Neural cell (in vitro differentiated cells): ENCODE data around the gene CMBL. TPM values are rescaled to one million over a fixed set of nuclear protein-coding genes. Genes with fewer than 3 reads are reported as not detected.

Source experiments
- H2AFZ ChIP-seq: fragments of 200-600, 300-800 bp; sonication (generic), shearing (Covaris generic); 2 replicates; pipeline ENCODE4 v1.6.0; 2014; ENCODE audit warnings: low read depth, mild to moderate bottlenecking, antibody characterized with exemption, low read length, moderate library complexity
- H3F3A ChIP-seq: fragments of 200-600 bp; shearing (Covaris generic); 2 replicates; pipeline ENCODE4 v1.6.1; 2016; ENCODE audit warnings: mild to moderate bottlenecking, moderate library complexity, mixed read lengths, antibody characterized with exemption, low read length; ENCODE audit not compliant: insufficient read depth, poor library complexity, severe bottlenecking
- H3K27ac ChIP-seq: fragments of 200-600, 300-800 bp; sonication (generic), shearing (Covaris generic); 2 replicates; pipeline ENCODE4 v1.5.1; 2014; ENCODE audit warnings: mild to moderate bottlenecking, low read length, moderate library complexity
- H3K27me3 ChIP-seq: fragments of 300-800, 200-600 bp; sonication (generic), shearing (Covaris generic); 2 replicates; pipeline ENCODE4 v1.6.0; 2014; ENCODE audit warnings: mild to moderate bottlenecking, low read depth, low read length, moderate library complexity; ENCODE audit not compliant: insufficient read depth
- H3K36me3 ChIP-seq: fragments of 300-800, 200-600 bp; sonication (generic), shearing (Covaris generic); 2 replicates; pipeline ENCODE4 v1.5.1; 2014; ENCODE audit warnings: mild to moderate bottlenecking, antibody characterized with exemption, low read length, moderate library complexity; ENCODE audit not compliant: insufficient read depth
- H3K4me2 ChIP-seq: fragments of 300-800, 200-600 bp; sonication (generic), shearing (Covaris generic); 2 replicates; pipeline ENCODE4 v1.6.0; 2014; ENCODE audit warnings: mild to moderate bottlenecking, low read length
- H3K4me3 ChIP-seq: fragments of 300-800, 200-600 bp; sonication (generic), shearing (Covaris generic); 2 replicates; pipeline ENCODE4 v1.5.1; 2014; ENCODE audit warnings: mild to moderate bottlenecking, low read length, moderate library complexity
- H3K79me2 ChIP-seq: fragments of 200-600 bp; shearing (Covaris generic); replicated peaks from 2 replicates; pipeline ENCODE4 v1.6.0; 2014; ENCODE audit warnings: mild to moderate bottlenecking, low read length, moderate library complexity; ENCODE audit not compliant: insufficient read depth
- H3K9ac ChIP-seq: fragments of 300-800, 200-600 bp; sonication (generic), shearing (Covaris generic); 2 replicates; pipeline ENCODE4 v1.6.1; 2016; ENCODE audit warnings: mild to moderate bottlenecking, low read length, mixed read lengths
- H3K9me2 ChIP-seq: fragments of 200-600 bp; shearing (Covaris generic); 2 replicates; pipeline ENCODE4 v1.6.1; 2016; ENCODE audit warnings: mild to moderate bottlenecking, low read length, mixed read lengths; ENCODE audit not compliant: insufficient read depth
- H3K9me3 ChIP-seq: fragments of 200-600, 300-800 bp; sonication (generic), shearing (Covaris generic); 2 replicates; pipeline ENCODE4 v1.6.1; 2016; ENCODE audit warnings: mild to moderate bottlenecking, mixed run types, low read length, moderate library complexity, mixed read lengths
- H4K20me1 ChIP-seq: fragments of 200-600 bp; shearing (Covaris generic); 2 replicates; pipeline ENCODE4 v1.6.1; 2016; ENCODE audit warnings: mild to moderate bottlenecking, mixed run types; ENCODE audit not compliant: insufficient read depth
- EP300 ChIP-seq: fragments of 450-650 bp; conservative IDR thresholded peaks from 2 replicates; pipeline ENCODE4 v1.6.1; 2014; ENCODE audit warnings: antibody characterized with exemption, mild to moderate bottlenecking, moderate library complexity; ENCODE audit not compliant: poor library complexity, severe bottlenecking
- EZH2 ChIP-seq: fragments of 200-600, 300-800 bp; shearing (Covaris generic), sonication (generic); IDR thresholded peaks from 2 replicates; pipeline ENCODE4 v1.6.1; 2014; ENCODE audit warnings: antibody characterized with exemption, low read length, borderline replicate concordance, mild to moderate bottlenecking; ENCODE audit not compliant: insufficient read depth, poor library complexity, severe bottlenecking
- MXI1 ChIP-seq: fragments of 450-650 bp; conservative IDR thresholded peaks from 2 replicates; pipeline ENCODE4 v1.6.1; 2014; ENCODE audit warnings: antibody characterized with exemption, mild to moderate bottlenecking; ENCODE audit not compliant: poor library complexity, severe bottlenecking
- POLR2AphosphoS5 ChIP-seq: IDR thresholded peaks from 2 replicates; pipeline ENCODE4 v1.6.1; 2012
- RAD21 ChIP-seq: fragments of 450-650 bp; conservative IDR thresholded peaks from 2 replicates; pipeline ENCODE4 v1.6.1; 2014; ENCODE audit warnings: antibody characterized with exemption, mild to moderate bottlenecking, moderate library complexity
- REST ChIP-seq: IDR thresholded peaks from 2 replicates; pipeline ENCODE4 v1.6.1; 2012; ENCODE audit warnings: borderline replicate concordance
- SMC3 ChIP-seq: fragments of 450-650 bp; conservative IDR thresholded peaks from 2 replicates; pipeline ENCODE4 v1.6.1; 2014; ENCODE audit warnings: antibody characterized with exemption, mild to moderate bottlenecking, moderate library complexity; ENCODE audit not compliant: poor library complexity
- TAF1 ChIP-seq: IDR thresholded peaks from 2 replicates; pipeline ENCODE4 v1.6.1; 2012; ENCODE audit warnings: low read depth
- polyA plus RNA-seq: library from polyadenylated mRNA; depleted of rRNA; stranded (reverse); fragments of >200 nt; gene quantifications from 2 replicates; pipeline ENCODE4 v1.2.3, GENCODE V29; 2014
- TF ChIP-seq, protein P1 (sequence below): fragments of 450-650 bp; IDR thresholded peaks from 2 replicates; pipeline ENCODE4 v1.5.1; 2014; ENCODE audit warnings: antibody characterized with exemption, mild to moderate bottlenecking, moderate library complexity; ENCODE audit not compliant: poor library complexity, severe bottlenecking

The CMBL gene
- polyA plus RNA-seq, 1 donor from 2014 or later = 0.58 TPM

- no peaks in the 10 kb centered on the region for H3F3A ChIP-seq
- no peaks in the 10 kb centered on the region for H3K79me2 ChIP-seq
- no peak overlapping the region for H2AFZ ChIP-seq
- no peaks in the 10 kb centered on the region for H3K9me2 ChIP-seq
- H4K20me1 ChIP-seq = no peaks in the 10 kb centered on the region
- H3K4me2 ChIP-seq = no peak overlapping the region
- H3K27ac ChIP-seq = no peak overlapping the region
- H3K9ac ChIP-seq = no peak overlapping the region
- no peak for TF ChIP-seq MXI1
- no peak for TF ChIP-seq EP300
- no peak for TF ChIP-seq SMC3
- TF ChIP-seq POLR2AphosphoS5 = no peak
- TF ChIP-seq EZH2 = no peak
- TF ChIP-seq REST = no peak
- TF ChIP-seq, protein P1, sequence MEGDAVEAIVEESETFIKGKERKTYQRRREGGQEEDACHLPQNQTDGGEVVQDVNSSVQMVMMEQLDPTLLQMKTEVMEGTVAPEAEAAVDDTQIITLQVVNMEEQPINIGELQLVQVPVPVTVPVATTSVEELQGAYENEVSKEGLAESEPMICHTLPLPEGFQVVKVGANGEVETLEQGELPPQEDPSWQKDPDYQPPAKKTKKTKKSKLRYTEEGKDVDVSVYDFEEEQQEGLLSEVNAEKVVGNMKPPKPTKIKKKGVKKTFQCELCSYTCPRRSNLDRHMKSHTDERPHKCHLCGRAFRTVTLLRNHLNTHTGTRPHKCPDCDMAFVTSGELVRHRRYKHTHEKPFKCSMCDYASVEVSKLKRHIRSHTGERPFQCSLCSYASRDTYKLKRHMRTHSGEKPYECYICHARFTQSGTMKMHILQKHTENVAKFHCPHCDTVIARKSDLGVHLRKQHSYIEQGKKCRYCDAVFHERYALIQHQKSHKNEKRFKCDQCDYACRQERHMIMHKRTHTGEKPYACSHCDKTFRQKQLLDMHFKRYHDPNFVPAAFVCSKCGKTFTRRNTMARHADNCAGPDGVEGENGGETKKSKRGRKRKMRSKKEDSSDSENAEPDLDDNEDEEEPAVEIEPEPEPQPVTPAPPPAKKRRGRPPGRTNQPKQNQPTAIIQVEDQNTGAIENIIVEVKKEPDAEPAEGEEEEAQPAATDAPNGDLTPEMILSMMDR = no peak
- no peak for TF ChIP-seq RAD21
- TF ChIP-seq TAF1 = no peak
- no peak overlapping the region for H3K4me3 ChIP-seq
- H3K36me3 ChIP-seq = no peaks in the 10 kb centered on the region
- H3K27me3 ChIP-seq = no peaks in the 10 kb centered on the region
- no peaks in the 10 kb centered on the region for H3K9me3 ChIP-seq
Observed at GRCh38 chr5:10343486-10343885, 35.8 kb upstream of the CMBL start.

DNA sequence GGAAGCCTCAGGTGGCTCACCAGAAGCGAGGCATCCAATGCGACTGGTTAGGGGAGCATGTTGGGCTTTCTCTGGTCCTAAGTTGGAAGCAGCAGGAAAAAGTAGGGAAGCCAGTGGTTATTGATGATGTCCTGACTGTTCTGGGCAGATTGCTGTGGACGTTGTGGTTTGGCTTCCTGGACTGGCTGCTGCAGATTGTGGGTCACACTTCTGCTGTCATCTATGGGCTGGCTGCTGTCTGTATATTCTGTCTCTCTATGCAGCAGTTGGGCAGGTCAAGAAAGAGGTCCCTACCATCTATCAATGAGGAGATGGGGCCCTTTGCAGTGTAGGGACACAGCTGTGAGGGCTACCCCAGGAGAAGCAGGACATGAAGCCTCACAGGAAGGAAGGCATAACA, 32.3 kb upstream of the CMBL start:
- H3K27me3 ChIP-seq = no peaks in the 10 kb centered on the region
- no peaks in the 10 kb centered on the region for H3F3A ChIP-seq
- H3K4me2 ChIP-seq = peak overlapping the region; percentile 14
- no peaks in the 10 kb centered on the region for H4K20me1 ChIP-seq
- no peaks in the 10 kb centered on the region for H3K36me3 ChIP-seq
- H3K79me2 ChIP-seq = no peaks in the 10 kb centered on the region
- H2AFZ ChIP-seq = peak overlapping the region; percentile 65
- H3K9me2 ChIP-seq = no peaks in the 10 kb centered on the region
- H3K9ac ChIP-seq = peak overlapping the region; percentile 67
- TF ChIP-seq REST (no peak), MXI1 (no peak), EP300 (no peak), RAD21 (no peak)
- H3K27ac ChIP-seq = peak overlapping the region; percentile 96
- H3K4me3 ChIP-seq = peak overlapping the region; percentile 56
- no peaks in the 10 kb centered on the region for H3K9me3 ChIP-seq
